HUES48 (cell line): ENCODE measurements around the gene SLC22A6.

ENCODE experiments used
- H3K27ac ChIP-seq: one replicate; pipeline ENCODE4 v1.7.0; 2013; ENCODE audit warnings: low read depth, low read length, inconsistent platforms
- H3K27me3 ChIP-seq: 2 replicates; pipeline ENCODE4 v1.6.1; 2013; ENCODE audit warnings: mild to moderate bottlenecking, low read length; ENCODE audit not compliant: control insufficient read depth, insufficient read depth
- H3K36me3 ChIP-seq: 2 replicates; pipeline ENCODE4 v1.6.1; 2013; ENCODE audit warnings: low read length; ENCODE audit not compliant: control insufficient read depth, insufficient read depth
- H3K4me1 ChIP-seq: 2 replicates; pipeline ENCODE4 v1.6.1; 2013; ENCODE audit warnings: mild to moderate bottlenecking, low read length; ENCODE audit not compliant: control insufficient read depth, insufficient read depth
- H3K4me3 ChIP-seq: 2 replicates; pipeline ENCODE4 v1.5.1; 2013; ENCODE audit warnings: mild to moderate bottlenecking, low read depth, low read length
- H3K9ac ChIP-seq: 2 replicates; pipeline ENCODE4 v1.6.1; 2013; ENCODE audit warnings: mild to moderate bottlenecking, low read depth, low read length, moderate library complexity
- H3K9me3 ChIP-seq: 2 replicates; pipeline ENCODE4 v1.6.1; 2013; ENCODE audit warnings: low read length; ENCODE audit not compliant: control insufficient read depth, insufficient read depth

SLC22A6 gene

GRCh38 chr11:62984451-62984991 lies at the start of gene SLC22A6:
TSS of gene SLC22A6 (minus strand) at chr11:62984967. CDS start at chr11:62984690, 277 bp downstream.
- no peaks in the 10 kb centered on the region for H3K36me3 ChIP-seq
- no peaks in the 10 kb centered on the region for H3K9me3 ChIP-seq
- no peaks in the 10 kb centered on the region for H3K4me1 ChIP-seq
- no peak within 1 kb of the TSS for H3K9ac ChIP-seq
- H3K27ac ChIP-seq, result no peak within 1 kb of the TSS
- no peak within 1 kb of the TSS for H3K4me3 ChIP-seq
- no peaks in the 10 kb centered on the region for H3K27me3 ChIP-seq

GRCh38 chr11:63032457-63032856 lies 47.7 kb upstream of the SLC22A6 start:
- no peak overlapping the region for H3K4me3 ChIP-seq
- H3K9ac ChIP-seq, result no peak overlapping the region
- no peaks in the 10 kb centered on the region for H3K36me3 ChIP-seq
- no peak overlapping the region for H3K27ac ChIP-seq
- no peaks in the 10 kb centered on the region for H3K9me3 ChIP-seq
- H3K27me3 ChIP-seq, result no peaks in the 10 kb centered on the region
- H3K4me1 ChIP-seq, result no peaks in the 10 kb centered on the region

- Histone ChIP-seq H3K4me3 (no peak overlapping the region), H3K4me1 (no peaks in the 10 kb centered on the region; the same call in 1 of the 2 replicates), H3K36me3 (no peaks in the 10 kb centered on the region), H3K9me3 (no peaks in the 10 kb centered on the region), H3K9ac (no peak overlapping the region), H3K27ac (no peak overlapping the region), H3K27me3 (peaks cover 11% of the 10 kb centered on the region; the same call in 1 of the 2 replicates)
Measured at GRCh38 chr11:63023841-63024648, 39.3 kb upstream of the SLC22A6 start.

- no peaks in the 10 kb centered on the region; the same call in 1 of the 2 replicates for H3K4me1 ChIP-seq
- H3K36me3 ChIP-seq, result no peaks in the 10 kb centered on the region
- peaks cover 11% of the 10 kb centered on the region; the same call in 1 of the 2 replicates for H3K27me3 ChIP-seq
- no peaks in the 10 kb centered on the region for H3K9me3 ChIP-seq
- no peak overlapping the region for H3K27ac ChIP-seq
- no peak overlapping the region for H3K9ac ChIP-seq
- H3K4me3 ChIP-seq, result no peak overlapping the region
Measured at GRCh38 chr11:63023222-63023814, 38.6 kb upstream of the SLC22A6 start.

- Histone ChIP-seq H3K4me3 (no peak overlapping the region), H3K9ac (no peak overlapping the region), H3K4me1 (no peaks in the 10 kb centered on the region; the same call in 1 of the 2 replicates), H3K36me3 (no peaks in the 10 kb centered on the region), H3K9me3 (no peaks in the 10 kb centered on the region), H3K27ac (no peak overlapping the region), H3K27me3 (peaks cover 11% of the 10 kb centered on the region; the same call in 1 of the 2 replicates)
Measured at GRCh38 chr11:63022441-63022840, 37.7 kb upstream of the SLC22A6 start.

GRCh38 chr11:63020671-63021291 lies 36.0 kb upstream of the SLC22A6 start:
- Histone ChIP-seq H3K4me3 (no peak overlapping the region; the same call in 1 of the 2 replicates), H3K4me1 (peaks cover 4% of the 10 kb centered on the region)

GRCh38 chr11:63019506-63019905 lies 34.7 kb upstream of the SLC22A6 start:
- Histone ChIP-seq H3K4me1 (peaks cover 10% of the 10 kb centered on the region), H3K4me3 (no peak overlapping the region), H3K9ac (no peak overlapping the region), H3K27me3 (peaks cover 11% of the 10 kb centered on the region; the same call in 1 of the 2 replicates), H3K36me3 (no peaks in the 10 kb centered on the region), H3K27ac (no peak overlapping the region), H3K9me3 (no peaks in the 10 kb centered on the region)

More at GRCh38 chr11:63020671-63021291, 36.0 kb upstream of the SLC22A6 start:
- Histone ChIP-seq H3K9ac (no peak overlapping the region), H3K9me3 (no peaks in the 10 kb centered on the region), H3K27me3 (peaks cover 11% of the 10 kb centered on the region; the same call in 1 of the 2 replicates), H3K36me3 (no peaks in the 10 kb centered on the region), H3K27ac (no peak overlapping the region)

GRCh38 chr11:63017306-63017974 lies 32.7 kb upstream of the SLC22A6 start:
- no peak overlapping the region for H3K27ac ChIP-seq
- no peaks in the 10 kb centered on the region for H3K36me3 ChIP-seq
- peaks cover 10% of the 10 kb centered on the region for H3K4me1 ChIP-seq
- H3K9ac ChIP-seq, result no peak overlapping the region
- no peak overlapping the region for H3K4me3 ChIP-seq
- H3K27me3 ChIP-seq, result peaks cover 4% of the 10 kb centered on the region; the same call in 1 of the 2 replicates
- H3K9me3 ChIP-seq, result no peaks in the 10 kb centered on the region

DNA sequence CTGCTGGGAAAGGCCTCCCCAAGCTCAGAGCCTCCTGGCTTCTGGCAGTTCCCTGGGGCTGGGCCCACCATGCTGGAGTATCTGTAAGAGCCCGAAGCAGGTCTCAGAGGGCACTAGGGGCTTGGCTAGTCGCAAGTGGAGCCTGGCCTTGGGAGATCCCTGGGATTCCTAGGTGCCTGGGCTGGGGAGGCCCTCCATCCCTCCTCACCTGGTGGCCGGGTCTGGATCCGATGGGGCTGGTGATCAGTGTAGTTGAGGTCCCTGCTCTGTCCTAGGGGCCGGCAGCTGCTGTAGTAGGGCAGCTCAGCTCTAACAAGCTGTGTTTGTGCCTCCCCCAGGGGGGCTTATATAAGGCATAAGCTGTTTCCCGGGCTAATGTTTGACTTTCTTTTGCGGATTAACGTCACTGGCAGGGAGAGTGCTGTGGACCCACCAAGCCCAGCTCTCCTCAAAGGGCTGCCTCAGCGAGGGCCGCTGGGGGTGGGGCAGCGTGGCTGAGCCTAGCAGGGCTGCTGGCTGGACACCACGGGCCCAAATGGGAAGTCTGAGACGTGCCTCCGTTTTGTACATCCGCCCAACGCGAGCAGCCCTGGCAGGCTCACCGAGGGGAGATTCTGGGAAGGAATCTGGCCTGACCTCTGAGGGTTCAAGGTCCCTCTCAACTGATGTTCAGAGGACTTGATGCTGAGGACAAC lies 30.9 kb upstream of the SLC22A6 start, which contains the start of gene SLC22A8:
Gene SLC22A8, minus strand, starts transcription at position 321 of the 695 bp plus-strand sequence. CDS start 883 bp downstream, outside the sequence.
- Histone ChIP-seq H3K4me3 (no peak within 1 kb of the TSS), H3K9ac (no peak within 1 kb of the TSS), H3K4me1 (peaks cover 10% of the 10 kb centered on the region; the same call in 1 of the 2 replicates), H3K27ac (no peak within 1 kb of the TSS), H3K36me3 (no peaks in the 10 kb centered on the region), H3K9me3 (no peaks in the 10 kb centered on the region), H3K27me3 (no peaks in the 10 kb centered on the region)
